ENCODE results near the gene SYNPO.

SYNPO gene

DNA sequence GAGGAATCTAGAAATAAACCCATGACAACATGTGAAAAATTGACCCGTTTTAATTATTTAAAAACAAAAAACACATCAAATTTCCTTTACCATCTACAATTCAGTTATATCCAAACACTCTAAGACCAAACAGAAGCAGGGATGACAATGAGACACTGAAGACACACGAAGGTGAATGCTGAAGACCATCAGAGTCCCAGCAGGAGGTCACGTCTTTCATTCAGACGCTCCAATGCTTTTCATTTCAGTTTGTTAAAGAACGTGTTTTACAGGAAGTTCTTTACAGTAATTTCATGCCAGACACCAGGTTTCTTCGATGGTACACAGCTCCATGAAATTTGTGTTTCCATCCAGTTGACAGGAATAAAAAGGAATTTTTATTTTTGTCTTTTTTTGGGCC, 50.3 kb downstream of the SYNPO start:
- no peak for DNase-seq (ENCODE audit: extremely low spot score)
- ChIA-PET CTCF (interaction anchor here (1.0 to 2.7 kb wide), 3 partner anchors 9 to 132 kb away, joined by 3 to 20 read pairs (median 3); partner anchors contain the start of gene RBM22), POLR2A (no interaction called here)
- TF ChIP-seq, protein P1, sequence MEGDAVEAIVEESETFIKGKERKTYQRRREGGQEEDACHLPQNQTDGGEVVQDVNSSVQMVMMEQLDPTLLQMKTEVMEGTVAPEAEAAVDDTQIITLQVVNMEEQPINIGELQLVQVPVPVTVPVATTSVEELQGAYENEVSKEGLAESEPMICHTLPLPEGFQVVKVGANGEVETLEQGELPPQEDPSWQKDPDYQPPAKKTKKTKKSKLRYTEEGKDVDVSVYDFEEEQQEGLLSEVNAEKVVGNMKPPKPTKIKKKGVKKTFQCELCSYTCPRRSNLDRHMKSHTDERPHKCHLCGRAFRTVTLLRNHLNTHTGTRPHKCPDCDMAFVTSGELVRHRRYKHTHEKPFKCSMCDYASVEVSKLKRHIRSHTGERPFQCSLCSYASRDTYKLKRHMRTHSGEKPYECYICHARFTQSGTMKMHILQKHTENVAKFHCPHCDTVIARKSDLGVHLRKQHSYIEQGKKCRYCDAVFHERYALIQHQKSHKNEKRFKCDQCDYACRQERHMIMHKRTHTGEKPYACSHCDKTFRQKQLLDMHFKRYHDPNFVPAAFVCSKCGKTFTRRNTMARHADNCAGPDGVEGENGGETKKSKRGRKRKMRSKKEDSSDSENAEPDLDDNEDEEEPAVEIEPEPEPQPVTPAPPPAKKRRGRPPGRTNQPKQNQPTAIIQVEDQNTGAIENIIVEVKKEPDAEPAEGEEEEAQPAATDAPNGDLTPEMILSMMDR (IDR thresholded peaks at IDR 0.05; ENCODE audit: control extremely low read depth, extremely low read depth, low read depth, missing control alignments), result no peak

DNA sequence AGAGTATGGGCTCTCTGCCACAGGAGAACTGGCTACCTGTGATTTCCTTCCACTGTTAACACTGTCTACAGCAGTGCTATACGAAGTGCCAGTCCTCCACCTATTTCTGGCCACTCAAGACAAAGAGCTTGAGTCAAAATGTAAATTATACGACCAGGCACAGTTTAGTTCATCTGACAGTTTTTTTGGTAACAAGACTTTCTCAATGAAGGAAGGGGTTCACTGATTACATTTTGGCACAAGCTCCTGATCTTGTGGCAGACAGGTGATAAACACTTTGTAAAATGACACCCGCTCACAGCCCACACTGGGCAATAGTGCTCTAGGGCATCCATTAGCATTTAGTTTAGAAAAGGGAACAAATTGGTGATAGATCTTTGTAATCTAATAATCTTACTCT, 51.8 kb downstream of the SYNPO start:
- ChIA-PET CTCF (interaction anchor here (1.0 to 2.7 kb wide), 3 partner anchors 8 to 147 kb away, joined by 3 to 20 read pairs (median 3); partner anchors contain the start of gene RBM22), POLR2A (interaction anchor here (0.7 kb wide), 1 partner anchor 28 kb away, joined by 3 read pairs; no protein-coding TSS in a partner anchor)
- no peak for DNase-seq (ENCODE audit: extremely low spot score)
- TF ChIP-seq, protein P1 (IDR thresholded peaks at IDR 0.05; ENCODE audit: control extremely low read depth, extremely low read depth, low read depth, missing control alignments), result no peak

DNA sequence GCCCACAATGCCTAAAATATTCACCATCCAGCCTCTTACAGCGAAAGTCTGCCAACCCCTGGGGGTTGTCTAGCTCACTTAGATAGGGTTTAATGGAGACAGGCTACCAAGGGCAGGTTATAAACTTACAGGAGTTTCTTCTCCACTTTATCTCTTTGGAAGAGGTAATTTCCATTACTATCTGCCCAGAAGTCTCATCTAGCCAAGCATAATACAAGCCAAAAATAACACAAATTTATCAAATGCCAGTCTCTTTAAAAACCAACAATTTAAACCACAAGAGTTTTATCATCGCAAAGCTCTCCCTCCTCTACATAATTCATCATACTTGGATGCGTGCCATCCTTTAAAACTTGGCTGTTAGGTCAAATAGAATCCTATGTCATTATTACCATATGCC, 54.2 kb downstream of the SYNPO start:
- no peak for DNase-seq (ENCODE audit: extremely low spot score)
- ChIA-PET POLR2A (interaction anchor here (0.6 kb wide), 1 partner anchor 25 kb away, joined by 5 read pairs; no protein-coding TSS in a partner anchor), CTCF (interaction anchor here (1.6 to 2.5 kb wide), 2 partner anchors 9 to 83 kb away, joined by 3 to 5 read pairs; no protein-coding TSS in a partner anchor)
- TF ChIP-seq, protein P1 (IDR thresholded peaks at IDR 0.05; ENCODE audit: control extremely low read depth, extremely low read depth, low read depth, missing control alignments), result no peak

DNA sequence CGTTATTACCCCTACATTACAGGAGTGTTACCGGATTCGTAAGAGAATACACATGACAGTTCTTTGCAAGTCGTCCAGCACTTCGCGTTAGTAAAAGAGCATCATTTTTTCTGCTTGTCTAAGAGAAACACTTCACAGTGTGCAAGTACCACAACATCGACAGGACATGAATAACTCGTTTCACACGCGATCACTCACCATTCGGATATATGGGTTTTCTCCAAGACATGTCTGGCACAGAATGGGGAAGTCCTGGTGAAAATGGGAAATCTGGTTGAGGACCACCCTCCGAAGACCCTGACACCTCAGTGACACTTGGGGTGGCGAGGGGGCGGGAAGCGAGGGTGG, 59.8 kb downstream of the SYNPO start:
- DNase-seq (ENCODE audit: extremely low spot score), result no peak
- TF ChIP-seq, protein P1 (IDR thresholded peaks at IDR 0.05; ENCODE audit: control extremely low read depth, extremely low read depth, low read depth, missing control alignments), result no peak
- ChIA-PET CTCF (interaction anchor here (0.7 to 3.8 kb wide), 34 partner anchors 9 to 553 kb away, joined by 3 to 34 read pairs (median 4); partner anchors contain the start of genes DCTN4, GM2A, IRGM and SMIM3), POLR2A (interaction anchor here (0.5 to 1.5 kb wide), 8 partner anchors 9 to 220 kb away, joined by 3 to 10 read pairs (median 3); partner anchors contain the start of genes DCTN4 and SMIM3)

DNA sequence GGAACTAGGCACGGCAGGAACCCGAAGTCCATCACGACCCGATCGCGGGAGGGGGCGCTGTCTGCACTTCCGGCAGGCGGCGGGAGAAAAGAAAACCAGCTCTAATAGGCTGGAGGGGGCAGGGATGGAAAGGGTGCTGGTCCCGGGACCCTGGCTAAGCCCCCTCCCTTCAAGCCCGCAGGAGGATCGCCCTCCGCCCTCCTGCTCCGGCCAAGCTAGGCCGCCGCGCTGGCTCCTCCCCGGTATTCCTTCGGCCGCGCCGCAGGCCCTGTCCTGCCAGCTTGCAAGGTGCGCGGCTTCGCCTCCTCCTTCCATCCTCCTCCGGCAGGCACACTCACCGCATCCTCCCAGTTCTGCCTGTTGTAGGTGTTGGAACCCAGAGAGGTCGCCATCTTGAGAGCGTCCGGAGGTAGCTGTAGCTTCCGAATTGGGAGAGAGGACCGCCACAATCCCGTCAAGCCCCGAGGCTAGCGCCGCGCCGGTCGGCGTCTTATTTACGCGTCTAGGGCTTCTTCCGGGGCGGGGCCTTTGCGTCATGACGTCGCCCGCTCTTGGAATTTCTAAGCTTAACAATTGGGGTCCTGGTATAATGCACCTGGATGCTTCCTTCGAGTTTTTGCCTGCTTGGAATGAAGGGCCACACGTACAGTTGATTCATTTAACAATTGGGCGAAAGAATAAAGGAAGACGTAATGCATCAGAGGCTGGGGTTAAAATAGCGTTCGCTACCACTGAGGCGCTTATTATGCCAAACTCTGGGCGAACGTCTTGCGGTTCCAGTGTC, 60.3 kb downstream of the SYNPO start, which contains the start of gene RBM22:
Gene RBM22 (minus strand): TSS at position 469 of the 784 bp plus-strand sequence. CDS start 77 bp downstream, at position 392.
- CTCF ChIA-PET, result interaction anchor here (0.7 to 3.8 kb wide), 44 partner anchors 8 to 652 kb away, joined by 3 to 34 read pairs (median 4); partner anchors contain the start of genes DCTN4, GM2A, IRGM and MYOZ3
- DNase-seq (ENCODE audit: extremely low spot score), result peak; percentile 90
- POLR2A ChIA-PET, result interaction anchor here (0.5 to 1.5 kb wide), 12 partner anchors 8 to 290 kb away, joined by 3 to 10 read pairs (median 3); partner anchors contain the start of genes DCTN4 and SMIM3
- TF ChIP-seq, protein P1 (IDR thresholded peaks at IDR 0.05; ENCODE audit: control extremely low read depth, extremely low read depth, low read depth, missing control alignments), result peak; percentile 71

DNA sequence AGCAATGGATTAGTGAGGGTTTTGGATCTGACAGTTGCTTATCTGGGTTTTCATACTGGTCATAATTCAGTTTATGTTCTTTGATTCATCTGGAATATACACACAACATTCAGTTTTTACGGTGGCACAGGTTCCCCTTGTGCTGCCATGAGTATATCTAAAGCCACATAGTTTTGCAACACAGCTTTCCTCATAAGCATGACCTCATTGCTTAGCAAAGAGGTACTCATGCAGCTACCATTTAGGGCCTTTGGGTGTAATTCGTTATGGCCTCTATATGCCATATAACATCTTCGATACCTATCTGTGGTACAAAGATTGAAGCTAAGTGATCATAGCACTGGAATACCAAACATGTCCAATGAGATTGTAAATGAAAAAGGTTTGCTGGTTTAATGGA, 63.3 kb downstream of the SYNPO start:
- TF ChIP-seq, protein P1 (IDR thresholded peaks at IDR 0.05; ENCODE audit: control extremely low read depth, extremely low read depth, low read depth, missing control alignments), result no peak
- DNase-seq (ENCODE audit: extremely low spot score), result no peak
- ChIA-PET CTCF (interaction anchor here (1.1 to 1.9 kb wide), 7 partner anchors 10 to 159 kb away, joined by 3 to 7 read pairs (median 5); no protein-coding TSS in a partner anchor), POLR2A (no interaction called here)

Data from GM10248 (cell line).